ENCODE measurements around the gene FAM107B. TPM values are rescaled to one million over a fixed set of nuclear protein-coding genes. Genes with fewer than 3 reads are reported as not detected.

Gene FAM107B
- total RNA-seq, 2 experiments from 2014 or later = 114 to 121 TPM

- Mint-ChIP-seq H3K36me3 (ENCODE audit: low read depth) (no peaks in the 10 kb centered on the region), H3K4me3 (no peak overlapping the region), H3K27ac (no peak overlapping the region), H3K9me3 (no peaks in the 10 kb centered on the region), H3K27me3 (no peaks in the 10 kb centered on the region), H3K4me1 (ENCODE audit: low read depth) (peaks cover 4% of the 10 kb centered on the region)
- POLR2A ChIA-PET = no interaction called here
- no peak for TF ChIP-seq CTCF (IDR thresholded peaks at IDR 0.05)
- intact Hi-C loops (cut with micrococcal nuclease) = no loop called here
- ATAC-seq = no peak
- DNase-seq = no peak
- CTCF ChIA-PET = interaction anchor here (1.2 kb wide), 1 partner anchor 15 kb away, joined by 4 read pairs; no protein-coding TSS in a partner anchor
Observed at GRCh38 chr10:14683256-14683655, 91.4 kb downstream of the FAM107B start.

GRCh38 chr10:14681802-14682201, 92.9 kb downstream of the FAM107B start:
- Mint-ChIP-seq H3K27ac (no peak overlapping the region), H3K9me3 (no peaks in the 10 kb centered on the region), H3K4me3 (no peak overlapping the region), H3K27me3 (no peaks in the 10 kb centered on the region), H3K36me3 (ENCODE audit: low read depth) (no peaks in the 10 kb centered on the region), H3K4me1 (ENCODE audit: low read depth) (peaks cover 3% of the 10 kb centered on the region)
- CTCF ChIA-PET = no interaction called here
- DNase-seq (no peak), ATAC-seq (no peak)
- no peak for TF ChIP-seq CTCF (IDR thresholded peaks at IDR 0.05)
- POLR2A ChIA-PET = interaction anchor here (0.6 kb wide), 1 partner anchor 72 kb away, joined by 4 read pairs; no protein-coding TSS in a partner anchor
- intact Hi-C loops (cut with micrococcal nuclease) = no loop called here

- no peak for TF ChIP-seq CTCF (IDR thresholded peaks at IDR 0.05)
- H3K4me3 Mint-ChIP-seq = no peak overlapping the region
- H3K36me3 Mint-ChIP-seq (ENCODE audit: low read depth) = no peaks in the 10 kb centered on the region
- ChIA-PET CTCF (no interaction called here), POLR2A (interaction anchor here (0.6 kb wide), 1 partner anchor 73 kb away, joined by 4 read pairs; no protein-coding TSS in a partner anchor)
- no peak for DNase-seq
- intact Hi-C loops (cut with micrococcal nuclease) = no loop called here
- no peak for ATAC-seq
- no peaks in the 10 kb centered on the region for H3K9me3 Mint-ChIP-seq
- H3K27me3 Mint-ChIP-seq = no peaks in the 10 kb centered on the region
- H3K4me1 Mint-ChIP-seq (ENCODE audit: low read depth) = peaks cover 3% of the 10 kb centered on the region
- no peak overlapping the region for H3K27ac Mint-ChIP-seq
Observed at GRCh38 chr10:14681305-14681704, 93.4 kb downstream of the FAM107B start.

GRCh38 chr10:14678637-14679036, 96.1 kb downstream of the FAM107B start:
- H3K27me3 Mint-ChIP-seq = no peaks in the 10 kb centered on the region
- H3K9me3 Mint-ChIP-seq = no peaks in the 10 kb centered on the region
- no peak for ATAC-seq
- no peak overlapping the region for H3K27ac Mint-ChIP-seq
- H3K4me1 Mint-ChIP-seq (ENCODE audit: low read depth) = no peaks in the 10 kb centered on the region
- H3K4me3 Mint-ChIP-seq = no peak overlapping the region
- CTCF ChIA-PET = interaction anchor here (0.6 kb wide), 1 partner anchor 552 kb away, joined by 4 read pairs; no protein-coding TSS in a partner anchor
- intact Hi-C loops (cut with micrococcal nuclease) = no loop called here
- TF ChIP-seq CTCF (IDR thresholded peaks at IDR 0.05) = no peak
- DNase-seq = no peak
- H3K36me3 Mint-ChIP-seq (ENCODE audit: low read depth) = no peaks in the 10 kb centered on the region
- POLR2A ChIA-PET = no interaction called here

GRCh38 chr10:14676732-14677131, 98.0 kb downstream of the FAM107B start:
- ATAC-seq (no peak), DNase-seq (no peak)
- Mint-ChIP-seq H3K4me3 (no peak overlapping the region), H3K9me3 (no peaks in the 10 kb centered on the region), H3K36me3 (ENCODE audit: low read depth) (no peaks in the 10 kb centered on the region), H3K27me3 (no peaks in the 10 kb centered on the region), H3K4me1 (ENCODE audit: low read depth) (no peaks in the 10 kb centered on the region), H3K27ac (no peak overlapping the region)
- ChIA-PET CTCF (no interaction called here), POLR2A (no interaction called here)
- no peak for TF ChIP-seq CTCF (IDR thresholded peaks at IDR 0.05)
- intact Hi-C loops (cut with micrococcal nuclease) = no loop called here

Measured in activated CD8-positive, alpha-beta T cell treated with anti-CD3 and anti-CD28 coated beads for 36 hours (primary cell).